Neural progenitor cell (in vitro differentiated cells): Measurements from ENCODE around the gene TBRG4. TPM values are rescaled to one million over a fixed set of nuclear protein-coding genes. Genes with fewer than 3 reads are reported as not detected.

Source experiments
- DNase-seq: peaks from one replicate; pipeline ENCODE4 v3.0.0-alpha.2; 2016; ENCODE audit warnings: low spot score
- H2AFZ ChIP-seq: fragments of 200-600 bp; sonication (generic); replicated peaks from 2 replicates; pipeline ENCODE4 v1.6.1; 2016; ENCODE audit warnings: antibody characterized with exemption
- H3F3A ChIP-seq: fragments of 200-600 bp; sonication (generic); 2 replicates; pipeline ENCODE4 v1.6.1; 2016; ENCODE audit warnings: antibody characterized with exemption, low read depth
- H3K27ac ChIP-seq: fragments of 200-600 bp; sonication (generic); 2 replicates; pipeline ENCODE4 v1.5.1; 2016; ENCODE audit warnings: mild to moderate bottlenecking
- H3K27me3 ChIP-seq: fragments of 200-600 bp; sonication (generic); 2 replicates; pipeline ENCODE4 v1.6.1; 2016; ENCODE audit warnings: mild to moderate bottlenecking, moderate library complexity
- H3K36me3 ChIP-seq: fragments of 200-600 bp; sonication (generic); 2 replicates; pipeline ENCODE4 v1.5.1; 2016
- H3K4me1 ChIP-seq: fragments of 200-600 bp; sonication (generic); 2 replicates; pipeline ENCODE4 v1.6.1; 2016; ENCODE audit warnings: mixed run types
- H3K4me2 ChIP-seq: fragments of 200-600 bp; sonication (generic); 2 replicates; pipeline ENCODE4 v1.6.1; 2016
- H3K4me3 ChIP-seq: fragments of 200-600 bp; sonication (generic); 2 replicates; pipeline ENCODE4 v1.5.1; 2016
- H3K79me2 ChIP-seq: fragments of 200-600 bp; sonication (generic); 2 replicates; pipeline ENCODE4 v1.6.1; 2016; ENCODE audit warnings: low read depth
- H3K9ac ChIP-seq: fragments of 200-600 bp; sonication (generic); 2 replicates; pipeline ENCODE4 v1.6.1; 2016
- H3K9me3 ChIP-seq: fragments of 200-600 bp; sonication (generic); 2 replicates; pipeline ENCODE4 v1.5.1; 2016; ENCODE audit warnings: low read depth
- H4K20me1 ChIP-seq: fragments of 200-600 bp; sonication (generic); 2 replicates; pipeline ENCODE4 v1.6.1; 2016; ENCODE audit warnings: low read depth
- H3K27ac Mint-ChIP-seq: 3 replicates; pipeline ENCODE4 v1.8.0; 2021; ENCODE audit warnings: mixed read lengths
- H3K27me3 Mint-ChIP-seq: 2 replicates; pipeline ENCODE4 v1.8.0; 2022; ENCODE audit warnings: low read depth, mild to moderate bottlenecking, inconsistent platforms, moderate library complexity, mixed read lengths; ENCODE audit not compliant: insufficient read depth
- H3K36me3 Mint-ChIP-seq: 3 replicates; pipeline ENCODE4 v1.8.0; 2021; ENCODE audit warnings: mixed read lengths
- H3K4me1 Mint-ChIP-seq: 3 replicates; pipeline ENCODE4 v1.8.0; 2021; ENCODE audit warnings: mixed read lengths
- H3K4me3 Mint-ChIP-seq: 3 replicates; pipeline ENCODE4 v1.8.0; 2021; ENCODE audit warnings: mild to moderate bottlenecking, moderate library complexity, mixed read lengths
- H3K9me3 Mint-ChIP-seq: 3 replicates; pipeline ENCODE4 v1.8.0; 2020; ENCODE audit warnings: mixed read lengths
- EZH2 ChIP-seq: fragments of 200-600 bp; sonication (generic); IDR thresholded peaks from 2 replicates; pipeline ENCODE4 v1.6.1; 2017; ENCODE audit warnings: antibody characterized with exemption, mild to moderate bottlenecking, moderate library complexity
- EZH2phosphoT487 ChIP-seq: fragments of 200-600 bp; sonication (generic); IDR thresholded peaks from 2 replicates; pipeline ENCODE4 v1.6.1; 2017; ENCODE audit warnings: antibody characterized with exemption
- total RNA-seq: library from RNA; depleted of rRNA; stranded (reverse); fragments of >200 nt; gene quantifications from 2 replicates; pipeline ENCODE4 v1.2.3, GENCODE V29; 2015; ENCODE audit warnings: low replicate concordance
- TF ChIP-seq, protein P1 (sequence below): fragments of 200-600 bp; sonication (generic); IDR thresholded peaks from 2 replicates; pipeline ENCODE4 v1.5.1; 2017; ENCODE audit warnings: antibody characterized with exemption, mild to moderate bottlenecking

TBRG4 gene
- total RNA-seq, 1 donor from 2014 or later: 32.2 TPM

GRCh38 chr7:45130910-45131309 lies 19.4 kb upstream of the TBRG4 start:
- H3K9me3 Mint-ChIP-seq: no peaks in the 10 kb centered on the region
- TF ChIP-seq EZH2phosphoT487: no peak
- TF ChIP-seq EZH2: no peak
- TF ChIP-seq, protein P1, sequence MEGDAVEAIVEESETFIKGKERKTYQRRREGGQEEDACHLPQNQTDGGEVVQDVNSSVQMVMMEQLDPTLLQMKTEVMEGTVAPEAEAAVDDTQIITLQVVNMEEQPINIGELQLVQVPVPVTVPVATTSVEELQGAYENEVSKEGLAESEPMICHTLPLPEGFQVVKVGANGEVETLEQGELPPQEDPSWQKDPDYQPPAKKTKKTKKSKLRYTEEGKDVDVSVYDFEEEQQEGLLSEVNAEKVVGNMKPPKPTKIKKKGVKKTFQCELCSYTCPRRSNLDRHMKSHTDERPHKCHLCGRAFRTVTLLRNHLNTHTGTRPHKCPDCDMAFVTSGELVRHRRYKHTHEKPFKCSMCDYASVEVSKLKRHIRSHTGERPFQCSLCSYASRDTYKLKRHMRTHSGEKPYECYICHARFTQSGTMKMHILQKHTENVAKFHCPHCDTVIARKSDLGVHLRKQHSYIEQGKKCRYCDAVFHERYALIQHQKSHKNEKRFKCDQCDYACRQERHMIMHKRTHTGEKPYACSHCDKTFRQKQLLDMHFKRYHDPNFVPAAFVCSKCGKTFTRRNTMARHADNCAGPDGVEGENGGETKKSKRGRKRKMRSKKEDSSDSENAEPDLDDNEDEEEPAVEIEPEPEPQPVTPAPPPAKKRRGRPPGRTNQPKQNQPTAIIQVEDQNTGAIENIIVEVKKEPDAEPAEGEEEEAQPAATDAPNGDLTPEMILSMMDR: no peak
- peaks cover 10% of the 10 kb centered on the region for H3K4me1 Mint-ChIP-seq

GRCh38 chr7:45129906-45130305 lies 18.4 kb upstream of the TBRG4 start:
- no peaks in the 10 kb centered on the region for H3K36me3 ChIP-seq
- no peaks in the 10 kb centered on the region for H3F3A ChIP-seq
- Mint-ChIP-seq H3K9me3 (no peaks in the 10 kb centered on the region), H3K27ac (peak overlapping the region; percentile 95), H3K4me3 (peak overlapping the region; percentile 65), H3K27me3 (peaks cover 6% of the 10 kb centered on the region), H3K4me1 (peaks cover 6% of the 10 kb centered on the region), H3K36me3 (no peaks in the 10 kb centered on the region)
- no peak overlapping the region for H3K9ac ChIP-seq
- no peak overlapping the region for H2AFZ ChIP-seq
- no peaks in the 10 kb centered on the region for H3K4me1 ChIP-seq
- H3K27ac ChIP-seq: no peak overlapping the region
- H4K20me1 ChIP-seq: no peaks in the 10 kb centered on the region
- H3K4me3 ChIP-seq: no peak overlapping the region
- H3K27me3 ChIP-seq: no peaks in the 10 kb centered on the region
- H3K79me2 ChIP-seq: no peaks in the 10 kb centered on the region
- no peak for DNase-seq
- H3K4me2 ChIP-seq: no peak overlapping the region
- no peaks in the 10 kb centered on the region for H3K9me3 ChIP-seq
- TF ChIP-seq EZH2: no peak
- TF ChIP-seq EZH2phosphoT487: no peak
- TF ChIP-seq, protein P1: no peak

More at GRCh38 chr7:45130910-45131309, 19.4 kb upstream of the TBRG4 start:
- H3K36me3 ChIP-seq: no peaks in the 10 kb centered on the region
- Mint-ChIP-seq H3K27ac (no peak overlapping the region), H3K27me3 (peaks cover 5% of the 10 kb centered on the region), H3K36me3 (no peaks in the 10 kb centered on the region), H3K4me3 (no peak overlapping the region)
- no peak for DNase-seq
- no peaks in the 10 kb centered on the region for H3K9me3 ChIP-seq
- H3F3A ChIP-seq: no peaks in the 10 kb centered on the region
- H4K20me1 ChIP-seq: no peaks in the 10 kb centered on the region
- no peaks in the 10 kb centered on the region for H3K4me1 ChIP-seq
- H3K4me2 ChIP-seq: no peak overlapping the region
- H3K4me3 ChIP-seq: no peak overlapping the region
- no peaks in the 10 kb centered on the region for H3K27me3 ChIP-seq
- H3K27ac ChIP-seq: no peak overlapping the region
- no peak overlapping the region for H2AFZ ChIP-seq
- no peaks in the 10 kb centered on the region for H3K79me2 ChIP-seq
- no peak overlapping the region for H3K9ac ChIP-seq

DNA sequence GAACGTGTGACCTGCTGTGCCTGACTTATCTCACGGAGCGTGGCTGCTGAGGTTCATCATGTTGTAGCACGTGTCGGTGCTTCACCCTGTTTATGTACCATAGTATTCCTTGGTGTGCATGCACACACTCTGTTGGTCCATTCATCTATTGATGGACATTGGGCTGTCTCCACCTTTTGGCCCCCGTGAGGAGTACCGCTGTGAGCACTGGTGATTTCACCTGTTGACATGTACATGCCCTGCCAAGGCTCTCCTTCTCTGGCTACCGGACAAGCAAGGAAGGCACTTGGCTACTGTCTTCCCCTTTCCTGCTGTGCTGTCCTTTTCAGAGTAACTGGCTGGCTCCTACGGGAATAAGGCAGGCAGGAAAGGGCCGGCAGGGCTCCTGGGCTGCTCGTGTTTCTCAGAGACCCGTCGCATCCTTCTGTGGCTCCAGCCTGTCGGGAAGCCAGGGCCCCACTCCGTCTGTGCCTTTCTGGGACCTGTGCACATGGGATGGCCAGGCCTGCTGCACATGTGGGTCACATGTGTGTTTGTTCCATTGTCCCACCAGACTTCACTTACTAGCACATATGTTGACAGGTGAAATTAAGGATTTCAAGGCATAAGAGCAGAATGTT lies 17.8 kb upstream of the TBRG4 start:
- Mint-ChIP-seq H3K4me3 (no peak overlapping the region), H3K36me3 (no peaks in the 10 kb centered on the region), H3K4me1 (peaks cover 6% of the 10 kb centered on the region), H3K27ac (peak overlapping the region; percentile 59), H3K9me3 (no peaks in the 10 kb centered on the region), H3K27me3 (peaks cover 6% of the 10 kb centered on the region)
- Histone ChIP-seq H4K20me1 (no peaks in the 10 kb centered on the region), H3K4me1 (peaks cover under 1% of the 10 kb centered on the region), H3F3A (no peaks in the 10 kb centered on the region), H3K36me3 (no peaks in the 10 kb centered on the region), H3K9ac (no peak overlapping the region), H3K79me2 (no peaks in the 10 kb centered on the region), H3K27me3 (no peaks in the 10 kb centered on the region), H3K4me2 (no peak overlapping the region), H2AFZ (no peak overlapping the region), H3K4me3 (no peak overlapping the region), H3K27ac (no peak overlapping the region), H3K9me3 (no peaks in the 10 kb centered on the region)
- TF ChIP-seq EZH2 (no peak), EZH2phosphoT487 (no peak)
- TF ChIP-seq, protein P1: no peak
- DNase-seq: no peak
